WTC11 (cell line): Measurements from ENCODE around the gene AAGAB. TPM values are rescaled to one million over a fixed set of nuclear protein-coding genes. Genes with fewer than 3 reads are reported as not detected.

ENCODE experiments used
- ATAC-seq: fragments of 200-7000 bp; cut with Tn5 transposase; 2 replicates; pipeline ENCODE4 v1.10.0; 2021; ENCODE audit warnings: mild to moderate bottlenecking, moderate library complexity
- CTCF ChIA-PET: fragments of 300-600 bp; sonication (Branson Sonifier 250); formaldehyde crosslinking; loops from one replicate; lab custom pipeline; 2021; ENCODE audit warnings: antibody characterized with exemption; lab: Charles Lee
- POLR2A ChIA-PET: fragments of 350-600 bp; sonication (Branson Sonifier 250); formaldehyde crosslinking; loops from one replicate; lab custom pipeline; 2021; ENCODE audit warnings: antibody characterized with exemption; lab: Charles Lee
- DNase-seq: peaks from one replicate; pipeline ENCODE4 v3.0.0; 2021; ENCODE audit warnings: low spot score
- H3K27ac Mint-ChIP-seq: 2 replicates; pipeline ENCODE4 v1.8.0; 2021; ENCODE audit warnings: mixed read lengths
- H3K27me3 Mint-ChIP-seq: 2 replicates; pipeline ENCODE4 v1.8.0; 2021; ENCODE audit warnings: low read depth, mild to moderate bottlenecking, moderate library complexity, mixed read lengths
- H3K36me3 Mint-ChIP-seq: 2 replicates; pipeline ENCODE4 v1.8.0; 2021; ENCODE audit warnings: mixed read lengths
- H3K4me1 Mint-ChIP-seq: 2 replicates; pipeline ENCODE4 v1.8.0; 2022; ENCODE audit warnings: mixed read lengths
- H3K4me3 Mint-ChIP-seq: 2 replicates; pipeline ENCODE4 v1.8.0; 2021; ENCODE audit warnings: mild to moderate bottlenecking, moderate library complexity, mixed read lengths
- H3K9me3 Mint-ChIP-seq: 2 replicates; pipeline ENCODE4 v1.8.0; 2021; ENCODE audit warnings: mixed read lengths
- AFF4 ChIP-seq: sonication (generic); formaldehyde crosslinking; IDR thresholded peaks from 2 replicates; pipeline ENCODE4 v1.8.1; 2023; ENCODE audit warnings: mild to moderate bottlenecking, missing genetic modification reagents, borderline replicate concordance
- AR ChIP-seq: fragments of 250-450 bp; sonication (Bioruptor Pico); IDR thresholded peaks from 2 replicates; pipeline ENCODE4 v1.9.0; 2021; ENCODE audit warnings: mild to moderate bottlenecking
- ATF1 ChIP-seq: sonication (generic); formaldehyde crosslinking; IDR thresholded peaks from 2 replicates; pipeline ENCODE4 v1.8.1; 2023; ENCODE audit warnings: mild to moderate bottlenecking, moderate library complexity, missing genetic modification reagents
- ATF2 ChIP-seq: sonication (generic); formaldehyde crosslinking; IDR thresholded peaks from 2 replicates; pipeline ENCODE4 v1.8.1; 2022; ENCODE audit warnings: low read depth, missing genetic modification reagents, borderline replicate concordance
- CREM ChIP-seq: sonication (generic); formaldehyde crosslinking; IDR thresholded peaks from 2 replicates; pipeline ENCODE4 v1.8.1; 2022; ENCODE audit warnings: mild to moderate bottlenecking, missing genetic modification reagents, moderate library complexity
- CTCF ChIP-seq: fragments of 200-600 bp; IDR thresholded peaks from 2 replicates; pipeline ENCODE4 v1.8.0; 2022; ENCODE audit warnings: antibody characterized with exemption
- ESRRA ChIP-seq: sonication (generic); formaldehyde crosslinking; IDR thresholded peaks from 2 replicates; pipeline ENCODE4 v1.8.1; 2022; ENCODE audit warnings: mild to moderate bottlenecking, missing genetic modification reagents, borderline replicate concordance
- MXD4 ChIP-seq: fragments of 250-450 bp; sonication (Bioruptor Pico); IDR thresholded peaks from 2 replicates; pipeline ENCODE4 v1.8.0; 2021; ENCODE audit warnings: mild to moderate bottlenecking, moderate library complexity, borderline replicate concordance
- NFE2L1 ChIP-seq: sonication (generic); formaldehyde crosslinking; IDR thresholded peaks from 2 replicates; pipeline ENCODE4 v1.8.1; 2023; ENCODE audit warnings: missing genetic modification reagents
- PRRX2 ChIP-seq: fragments of 250-450 bp; sonication (Bioruptor Pico); IDR thresholded peaks from 2 replicates; pipeline ENCODE4 v1.8.0; 2021; ENCODE audit warnings: mild to moderate bottlenecking
- STAT6 ChIP-seq: sonication (generic); formaldehyde crosslinking; conservative IDR thresholded peaks from 2 replicates; pipeline ENCODE4 v1.8.1; 2023; ENCODE audit warnings: mild to moderate bottlenecking, low read depth, missing genetic modification reagents, moderate library complexity
- ZNF263 ChIP-seq: sonication (generic); formaldehyde crosslinking; IDR thresholded peaks from 2 replicates; pipeline ENCODE4 v1.8.1; 2022; ENCODE audit warnings: low read depth, mild to moderate bottlenecking, moderate library complexity, missing genetic modification reagents
- ZNF396 ChIP-seq: fragments of 250-450 bp; sonication (Bioruptor Pico); IDR thresholded peaks from 2 replicates; pipeline ENCODE4 v1.8.0; 2021; ENCODE audit warnings: mild to moderate bottlenecking, moderate library complexity, borderline replicate concordance
- ZNF532 ChIP-seq: fragments of 250-450 bp; sonication (Bioruptor Pico); IDR thresholded peaks from 2 replicates; pipeline ENCODE4 v1.9.0; 2021; ENCODE audit warnings: mild to moderate bottlenecking, borderline replicate concordance
- ZNF671 ChIP-seq: fragments of 250-450 bp; sonication (Bioruptor Pico); IDR thresholded peaks from 2 replicates; pipeline ENCODE4 v1.8.0; 2021; ENCODE audit warnings: mild to moderate bottlenecking
- total RNA-seq: library from RNA; stranded (reverse); gene quantifications from 3 replicates; pipeline ENCODE4 v1.2.3, GENCODE V29; 2021

The AAGAB gene
- total RNA-seq, 1 experiment from 2014 or later: 41.7 TPM

- Mint-ChIP-seq H3K27me3 (no peaks in the 10 kb centered on the region), H3K27ac (no peak overlapping the region), H3K4me1 (peaks cover 3% of the 10 kb centered on the region), H3K9me3 (no peaks in the 10 kb centered on the region), H3K4me3 (no peak overlapping the region), H3K36me3 (peaks cover 30% of the 10 kb centered on the region)
- ATAC-seq: no peak
- no peak for DNase-seq
- CTCF ChIA-PET: interaction anchor here (0.9 kb wide), 1 partner anchor 246 kb away, joined by 3 read pairs; no protein-coding TSS in a partner anchor
- TF ChIP-seq AFF4 (CRISPR knock-in tag) (no peak), ZNF532 (CRISPR knock-in tag) (no peak), MXD4 (CRISPR knock-in tag) (no peak), ATF1 (CRISPR knock-in tag) (no peak), ZNF396 (no peak), AR (CRISPR knock-in tag) (no peak), NFE2L1 (CRISPR knock-in tag) (no peak), ZNF671 (CRISPR knock-in tag) (no peak)
- POLR2A ChIA-PET: no interaction called here
Observed at GRCh38 chr15:67192185-67192820, 62.2 kb downstream of the AAGAB start.

- Mint-ChIP-seq H3K4me1 (peaks cover 3% of the 10 kb centered on the region), H3K4me3 (no peak overlapping the region), H3K27ac (no peak overlapping the region), H3K27me3 (no peaks in the 10 kb centered on the region), H3K9me3 (no peaks in the 10 kb centered on the region), H3K36me3 (peaks cover 34% of the 10 kb centered on the region)
- DNase-seq (no peak), ATAC-seq (no peak)
- ChIA-PET CTCF (no interaction called here), POLR2A (no interaction called here)
- TF ChIP-seq NFE2L1 (CRISPR knock-in tag) (no peak), ESRRA (CRISPR knock-in tag) (no peak), PRRX2 (CRISPR knock-in tag) (no peak), ATF2 (CRISPR knock-in tag) (no peak), ZNF263 (CRISPR knock-in tag) (no peak), CTCF (no peak), STAT6 (CRISPR knock-in tag) (no peak), CREM (CRISPR knock-in tag) (no peak)
Observed at GRCh38 chr15:67190813-67191212, 63.6 kb downstream of the AAGAB start.
